AML-193 (cell line): Measurements from ENCODE around the gene SERPINA6.
"Not testable (repeated sequence)": the region's sequence is repeated elsewhere in the genome, so short reads cannot be mapped to it uniquely, and the experiment has no call there.

Experiments used
- DNase-seq, 2 experiments: peaks; one replicate each; lab custom pipeline; 2025; lab: John Stamatoyannopoulos, UW

The SERPINA6 gene, protein sequence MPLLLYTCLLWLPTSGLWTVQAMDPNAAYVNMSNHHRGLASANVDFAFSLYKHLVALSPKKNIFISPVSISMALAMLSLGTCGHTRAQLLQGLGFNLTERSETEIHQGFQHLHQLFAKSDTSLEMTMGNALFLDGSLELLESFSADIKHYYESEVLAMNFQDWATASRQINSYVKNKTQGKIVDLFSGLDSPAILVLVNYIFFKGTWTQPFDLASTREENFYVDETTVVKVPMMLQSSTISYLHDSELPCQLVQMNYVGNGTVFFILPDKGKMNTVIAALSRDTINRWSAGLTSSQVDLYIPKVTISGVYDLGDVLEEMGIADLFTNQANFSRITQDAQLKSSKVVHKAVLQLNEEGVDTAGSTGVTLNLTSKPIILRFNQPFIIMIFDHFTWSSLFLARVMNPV

DNA sequence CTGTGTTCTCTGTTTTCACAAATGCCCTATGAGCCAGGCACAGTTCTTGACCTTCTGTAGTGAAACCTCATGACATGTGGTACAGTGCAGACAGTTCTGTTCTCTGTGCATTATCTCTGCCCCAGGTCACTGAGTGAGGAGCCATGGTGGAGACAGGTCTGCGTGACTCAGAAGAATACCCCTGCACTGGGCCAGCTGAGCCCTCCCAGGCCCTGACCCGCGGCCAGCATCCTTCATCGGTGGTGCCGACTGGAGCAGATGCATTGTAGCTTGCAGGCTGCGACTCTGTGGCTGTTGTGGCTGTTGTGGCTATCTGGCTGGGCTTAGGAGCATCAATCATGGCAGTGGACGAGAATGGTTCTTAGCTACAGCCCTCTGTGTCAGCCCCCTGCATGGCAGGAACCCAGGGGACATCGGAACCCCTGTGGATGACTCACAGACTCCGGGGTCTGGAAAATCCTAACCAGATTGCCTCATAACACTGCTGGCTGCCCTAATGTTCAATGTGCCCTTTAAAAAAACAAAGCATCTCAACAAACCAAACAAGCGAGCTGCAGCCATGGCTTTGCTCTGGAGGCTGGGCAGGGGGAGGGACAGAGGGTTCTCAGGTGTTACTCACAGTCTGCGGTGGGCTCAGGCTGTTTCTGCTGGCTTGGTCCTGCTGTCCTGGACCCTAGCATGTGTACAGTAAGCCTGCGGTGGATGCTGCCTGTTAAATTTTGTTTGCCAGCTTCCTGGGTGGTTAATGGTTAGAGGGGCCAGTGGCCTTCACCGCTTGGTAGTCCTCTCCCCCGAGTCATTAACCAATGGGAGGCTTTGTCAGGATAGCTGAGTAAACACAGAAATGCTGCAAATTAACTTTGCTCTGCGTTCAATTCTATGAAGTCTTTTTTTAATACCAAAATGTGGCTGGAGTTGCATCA is at the start of gene SERPINA6:
TSS of gene SERPINA6 (minus strand) at position 689 of the 923 bp plus-strand sequence. CDS start 8,688 bp downstream, outside the sequence.
- no peak for DNase-seq

DNA sequence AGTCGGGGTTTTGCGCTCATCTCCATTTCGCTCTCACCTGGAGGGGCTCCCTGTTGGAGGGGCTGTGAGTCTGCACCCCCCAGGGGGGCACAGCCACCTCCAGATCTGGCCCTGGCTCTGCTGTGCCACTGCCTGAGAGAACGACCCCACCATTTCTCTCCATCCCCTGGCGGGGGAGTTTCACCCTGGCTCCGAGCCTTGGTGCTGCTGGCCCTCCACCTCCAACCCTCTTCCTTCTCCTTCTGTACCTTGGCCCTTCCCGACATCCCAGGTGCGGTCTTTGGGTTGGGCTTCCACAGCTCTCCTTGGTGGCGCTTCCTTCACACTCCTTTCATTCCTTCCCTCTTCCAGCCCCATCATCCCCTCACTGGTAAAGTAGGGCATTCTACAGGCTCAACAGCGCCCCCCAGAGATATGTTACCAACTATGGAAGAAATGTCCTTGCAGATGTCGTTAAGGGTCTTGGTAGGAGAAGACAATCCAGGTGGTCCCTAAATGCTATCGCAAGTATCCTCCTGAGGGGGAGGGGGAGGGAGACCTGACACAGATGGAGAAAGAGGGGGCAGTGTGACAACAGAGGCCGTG is 49.0 kb upstream of the SERPINA6 start:
- DNase-seq, result no peak

DNA sequence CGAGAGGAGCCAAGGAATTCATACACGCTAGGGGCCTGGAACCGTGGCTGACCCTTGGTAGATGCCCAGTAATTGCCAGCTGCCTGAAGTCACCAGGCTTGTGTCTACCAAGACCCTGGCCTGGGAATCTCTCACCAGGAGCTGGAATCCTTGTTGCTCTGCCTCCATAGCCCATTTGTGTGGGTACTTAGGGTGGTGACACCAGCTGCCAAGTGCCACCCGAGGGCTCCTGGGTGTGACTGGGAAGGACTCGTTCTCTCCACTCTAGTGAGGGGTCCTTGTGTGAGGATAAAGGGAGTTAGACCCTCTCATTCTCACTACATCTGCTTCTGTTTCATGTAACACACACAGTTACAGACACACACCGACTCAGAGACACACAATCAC is 47.4 kb upstream of the SERPINA6 start:
- no peak for DNase-seq

DNA sequence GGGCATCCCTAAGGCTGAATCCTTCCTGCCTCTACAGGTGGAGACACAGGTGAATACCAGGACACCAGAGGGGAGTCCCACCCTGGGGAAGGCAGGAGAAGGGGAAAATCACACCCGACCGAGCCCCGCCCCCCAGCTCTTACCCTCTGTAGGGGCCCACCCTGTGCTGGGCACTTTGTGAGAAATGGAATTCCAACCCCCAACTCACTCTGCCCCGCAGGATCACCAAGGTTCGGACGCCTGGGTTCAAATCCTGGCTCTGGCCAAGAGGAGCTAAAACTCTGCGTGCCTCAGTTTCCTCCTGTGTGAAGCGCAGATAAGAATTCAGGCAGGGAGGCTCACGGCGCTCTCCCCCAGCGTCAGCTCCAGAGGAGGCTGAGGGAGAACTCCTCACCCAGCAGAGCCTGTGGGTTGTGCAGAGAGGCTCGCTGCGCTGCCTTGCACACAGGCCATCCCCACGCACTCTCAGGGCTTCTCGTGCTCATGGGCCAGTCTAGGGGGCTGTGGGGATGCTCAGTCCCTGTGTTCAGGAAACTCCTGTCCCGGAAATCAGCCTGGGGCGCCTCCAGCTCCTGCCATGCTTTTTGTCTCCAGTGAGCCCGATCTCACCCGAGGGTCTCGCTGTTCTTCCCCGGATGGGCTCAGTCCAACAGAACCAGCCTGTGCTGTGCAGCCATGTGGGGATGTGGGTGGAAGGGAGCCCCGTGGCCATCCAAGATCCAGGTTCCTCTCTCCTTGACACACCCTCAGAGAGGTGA is 46.8 kb upstream of the SERPINA6 start:
- not testable (repeated sequence) for DNase-seq

DNA sequence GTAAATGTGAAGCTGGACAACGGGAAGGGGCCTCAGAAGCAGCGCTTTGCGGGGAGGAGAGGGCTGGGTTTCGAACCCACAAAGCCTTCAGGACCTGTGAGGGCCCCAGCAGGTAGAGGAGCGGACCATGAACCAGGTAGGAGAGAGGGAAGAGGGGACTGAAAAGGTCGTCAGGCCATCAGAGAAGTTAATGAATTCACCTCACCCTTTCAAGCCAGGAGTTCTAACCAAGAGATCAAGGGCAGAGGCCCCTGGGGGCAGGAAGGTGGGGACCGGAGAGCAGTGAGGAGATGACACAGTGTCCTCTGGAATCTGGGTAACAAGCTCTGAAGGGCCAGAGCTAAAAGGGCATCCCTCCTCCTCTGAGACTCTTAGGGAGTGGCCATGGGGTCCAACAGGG is 45.8 kb upstream of the SERPINA6 start:
- no peak for DNase-seq

DNA sequence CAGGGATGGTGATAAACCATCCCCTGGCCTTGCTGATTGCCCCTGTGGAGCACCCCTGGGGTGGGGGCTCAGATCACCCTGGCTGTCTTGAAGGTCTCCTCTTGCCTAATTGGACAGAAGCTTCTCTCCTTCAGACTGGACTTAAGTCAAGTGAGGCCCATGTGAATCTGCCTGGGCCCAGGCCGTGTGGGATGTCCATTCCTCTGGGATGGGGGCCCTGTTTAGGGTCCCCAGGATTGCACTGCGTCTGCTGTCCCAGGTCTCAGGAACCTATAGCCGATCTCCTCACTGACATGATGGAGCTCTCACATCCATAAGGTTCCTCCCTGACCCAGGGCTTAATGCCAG is 45.1 kb upstream of the SERPINA6 start:
- DNase-seq, result no peak

DNA sequence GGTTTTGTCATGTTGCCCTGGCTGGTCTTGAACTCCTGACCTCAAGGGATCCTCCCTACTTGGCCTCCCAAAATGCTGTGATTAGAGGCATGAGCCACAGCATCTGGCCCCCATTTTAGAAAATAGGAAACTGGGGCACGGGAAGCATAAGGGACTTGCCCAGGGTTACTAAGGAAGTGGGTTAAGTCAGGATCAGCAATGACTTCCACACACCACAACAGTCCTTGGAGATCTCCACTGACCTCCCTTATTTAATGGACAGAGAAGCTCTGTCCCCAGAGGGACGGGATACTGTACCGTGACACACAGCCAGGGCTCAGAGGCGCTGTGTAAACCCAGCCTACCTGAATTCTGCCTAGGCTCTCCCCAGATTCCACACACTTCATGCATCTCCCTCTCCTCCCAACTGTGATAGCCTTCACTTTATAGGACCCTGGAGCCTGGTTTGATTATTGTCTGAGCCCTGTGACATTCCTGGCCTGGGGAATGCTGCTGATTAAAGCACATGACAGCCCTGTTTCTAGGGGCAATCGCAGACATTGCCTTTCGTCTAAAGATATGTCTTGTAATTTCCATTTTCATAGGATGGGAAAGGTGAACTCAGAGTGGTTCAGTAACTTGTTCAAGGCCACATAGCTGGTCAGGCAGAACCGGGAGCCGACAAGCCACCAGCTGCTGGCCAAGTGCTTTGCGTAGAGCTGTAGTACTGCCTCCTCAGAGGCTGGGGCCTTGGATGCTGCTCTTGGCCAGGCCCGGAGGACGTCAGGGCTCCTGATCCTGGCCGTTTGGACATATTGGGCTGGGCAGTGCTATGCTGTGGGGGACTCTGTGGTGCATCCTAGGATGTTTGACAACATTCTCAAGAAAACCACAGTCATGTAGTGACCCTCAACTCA is 44.5 kb upstream of the SERPINA6 start:
- no peak for DNase-seq

DNA sequence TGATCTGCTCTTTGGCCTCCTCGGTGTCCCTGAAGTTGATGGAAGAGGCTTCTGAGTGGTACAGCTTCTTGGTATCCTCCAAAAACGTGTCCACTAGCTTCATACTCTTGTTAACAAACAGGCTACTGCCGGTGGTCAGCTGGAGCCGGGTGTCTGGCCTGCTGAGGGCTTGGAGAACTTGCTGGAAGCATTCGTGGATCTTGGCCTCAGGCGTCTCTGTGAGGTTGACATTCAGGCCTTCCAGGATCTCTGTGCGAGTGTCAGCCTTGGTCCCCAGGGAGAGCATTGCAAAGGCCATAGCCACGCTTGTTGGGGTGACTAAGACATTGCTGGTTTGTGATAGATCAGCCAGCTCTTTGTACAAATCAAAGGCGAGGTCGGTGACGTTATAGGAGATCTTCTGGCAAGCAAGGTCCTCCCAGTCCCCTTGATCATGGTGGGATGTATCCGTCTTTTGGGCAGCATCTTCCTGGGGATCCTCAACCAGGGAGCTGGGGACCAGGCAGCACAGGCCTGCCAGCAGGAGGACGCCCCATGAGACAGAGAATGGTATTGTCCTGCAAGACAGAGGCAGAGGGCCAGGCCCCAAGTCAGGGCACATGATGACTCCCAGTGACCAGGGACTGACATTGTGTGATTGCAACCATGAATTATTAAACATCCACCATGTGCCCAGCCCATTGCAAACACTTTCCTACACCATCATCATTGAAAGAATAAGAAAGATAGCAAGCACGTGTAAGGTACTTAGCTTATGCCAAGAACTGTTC is 43.2 kb upstream of the SERPINA6 start, which contains the start of gene SERPINA2:
TSS of gene SERPINA2 (minus strand) at position 553 of the 770 bp plus-strand sequence.
- DNase-seq, result no peak

DNA sequence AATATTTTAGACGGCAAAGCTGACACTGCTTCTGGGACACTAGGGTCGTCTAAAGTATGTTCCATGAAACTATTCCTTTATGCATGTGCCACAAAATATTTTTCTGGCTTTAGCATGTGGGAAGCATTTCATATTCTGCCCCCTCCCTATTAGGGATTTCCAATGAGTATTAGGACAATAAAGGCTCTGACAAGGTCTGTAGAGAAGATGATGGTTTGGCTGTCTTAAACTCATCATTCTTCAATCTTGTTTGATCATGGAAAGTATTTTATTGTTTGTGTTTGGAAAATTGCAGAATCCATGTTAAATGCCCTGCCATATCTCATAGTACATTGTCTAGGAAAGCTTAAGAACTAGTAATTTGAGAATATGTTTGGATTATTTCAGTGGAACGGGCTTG is 42.5 kb upstream of the SERPINA6 start:
- no peak for DNase-seq

DNA sequence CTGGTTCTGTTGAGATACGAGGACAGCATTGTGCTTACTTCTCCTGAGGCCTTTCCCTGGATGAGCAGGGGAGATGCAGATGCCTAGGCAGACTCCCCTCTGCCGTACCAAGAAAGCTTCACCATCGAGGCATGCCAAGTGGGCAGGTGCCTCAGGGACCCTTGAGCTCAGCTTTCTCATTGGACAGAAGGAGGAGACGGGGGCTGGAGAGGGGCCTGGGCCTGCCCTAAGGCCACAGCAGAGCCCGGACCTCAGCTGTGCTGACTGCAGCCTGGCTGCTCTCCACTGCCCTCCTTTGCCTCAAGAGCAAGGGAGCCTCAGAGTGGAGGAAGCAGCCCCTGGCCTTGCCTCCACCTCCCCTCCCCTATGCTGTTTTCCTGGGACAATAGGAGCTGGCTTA is 41.8 kb upstream of the SERPINA6 start:
- no peak for DNase-seq

DNA sequence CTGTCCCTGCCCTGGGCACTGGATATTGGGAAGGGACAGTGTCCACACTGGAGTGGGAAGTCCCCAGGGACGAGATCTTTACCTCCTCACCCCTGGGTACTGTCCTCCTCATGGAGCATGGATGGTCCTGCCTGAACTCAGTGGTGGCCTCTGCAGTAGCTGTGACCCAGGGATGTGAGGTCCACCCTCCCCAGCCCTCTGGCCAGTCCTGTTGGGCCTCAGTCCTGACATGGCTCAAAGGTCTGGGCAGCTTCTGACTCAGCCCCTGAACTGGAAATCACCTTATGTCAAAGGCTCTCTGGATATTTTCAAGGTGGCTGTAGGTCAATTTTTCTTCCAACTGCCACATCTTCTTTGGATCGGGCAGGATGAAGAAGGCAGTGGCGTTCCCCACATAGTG is 40.9 kb upstream of the SERPINA6 start:
- DNase-seq, result no peak

DNA sequence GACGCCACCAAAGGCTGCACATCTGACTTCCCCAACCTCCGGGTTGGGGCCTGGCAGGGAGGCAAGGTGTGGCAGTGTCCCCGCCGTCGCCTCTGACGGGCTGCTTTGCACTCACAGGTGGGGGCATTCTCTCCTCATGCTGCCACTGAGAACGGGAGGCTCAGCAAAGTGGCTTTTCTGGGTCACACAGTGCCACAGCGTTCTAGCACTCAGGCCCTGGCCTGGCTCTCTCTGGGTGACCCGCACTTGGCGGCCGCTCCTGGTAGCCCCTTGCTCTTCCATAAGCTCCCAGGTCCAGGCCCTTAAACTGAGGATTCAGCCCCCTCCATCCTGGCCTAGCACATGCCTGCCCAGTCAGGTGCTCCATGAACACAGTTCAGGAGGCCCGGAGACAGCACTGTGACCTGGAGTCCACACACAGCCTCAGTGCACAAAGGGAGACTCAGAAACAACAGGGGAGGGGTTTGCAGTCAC is 40.1 kb upstream of the SERPINA6 start:
- DNase-seq, result no peak

DNA sequence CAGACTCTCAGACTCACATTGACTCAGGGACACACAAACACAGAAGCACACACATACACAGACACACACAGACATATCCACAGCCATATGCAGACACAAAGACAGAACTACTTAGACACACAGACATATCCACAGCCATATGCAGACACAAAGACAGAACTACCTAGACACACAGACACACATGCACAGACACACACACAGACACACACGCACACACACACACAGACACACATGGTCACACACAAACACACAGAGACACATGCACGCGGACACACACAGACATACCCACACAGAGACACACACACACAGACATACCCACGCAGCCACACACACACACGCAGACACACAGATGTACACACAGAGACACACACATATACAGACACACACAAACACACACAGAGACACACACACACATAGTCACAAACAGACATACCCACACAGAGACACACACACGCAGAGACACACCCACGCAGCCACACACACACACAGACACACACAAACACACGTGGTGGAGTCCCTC is 39.5 kb upstream of the SERPINA6 start:
- no peak for DNase-seq

DNA sequence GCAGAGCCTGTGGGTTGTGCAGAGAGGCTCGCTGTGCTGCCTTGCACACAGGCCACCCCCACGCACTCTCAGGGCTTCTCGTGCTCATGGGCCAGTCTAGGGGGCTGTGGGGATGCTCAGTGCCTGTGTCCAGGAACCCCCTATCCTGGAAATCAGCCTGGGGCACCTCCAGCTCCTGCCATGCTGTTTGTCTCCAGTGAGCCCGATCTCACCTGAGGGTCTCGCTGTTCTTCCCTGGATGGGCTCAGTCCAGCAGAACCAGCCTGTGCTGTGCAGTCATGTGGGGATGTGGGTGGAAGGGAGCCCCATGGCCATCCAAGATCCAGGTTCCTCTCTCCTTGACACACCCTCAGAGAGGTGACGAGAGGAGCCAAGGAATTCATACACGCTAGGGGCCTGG is 38.5 kb upstream of the SERPINA6 start:
- DNase-seq, result no peak

DNA sequence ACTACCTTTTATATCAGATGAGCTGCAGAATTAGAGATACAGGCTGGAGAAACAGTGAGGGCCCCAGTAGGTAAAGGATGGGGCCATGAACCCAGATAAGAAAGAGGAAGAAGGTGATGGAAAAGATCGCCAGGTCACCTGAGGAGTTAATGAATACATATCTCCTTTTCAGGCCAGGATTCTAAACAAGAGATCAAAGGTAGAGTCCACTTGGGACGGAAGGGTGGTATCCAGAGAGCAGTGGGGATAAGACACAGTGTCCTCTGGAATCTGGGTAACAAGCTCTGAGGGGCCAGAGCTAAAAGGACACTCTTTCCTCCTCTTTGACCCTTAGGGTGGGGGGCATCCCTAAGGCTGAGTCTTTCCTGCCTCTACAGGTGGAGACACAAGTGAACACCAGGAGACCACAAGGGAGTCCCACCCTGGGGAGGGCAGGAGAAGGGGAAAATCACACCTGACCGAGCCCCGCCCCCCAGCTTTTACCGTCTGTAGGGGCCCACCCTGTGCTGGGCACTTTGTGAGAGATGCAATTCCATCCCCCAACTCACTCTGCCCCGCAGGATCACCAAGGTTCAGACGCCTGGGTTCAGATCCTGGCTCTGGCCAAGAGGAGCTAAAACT is 37.9 kb upstream of the SERPINA6 start:
- no peak for DNase-seq

DNA sequence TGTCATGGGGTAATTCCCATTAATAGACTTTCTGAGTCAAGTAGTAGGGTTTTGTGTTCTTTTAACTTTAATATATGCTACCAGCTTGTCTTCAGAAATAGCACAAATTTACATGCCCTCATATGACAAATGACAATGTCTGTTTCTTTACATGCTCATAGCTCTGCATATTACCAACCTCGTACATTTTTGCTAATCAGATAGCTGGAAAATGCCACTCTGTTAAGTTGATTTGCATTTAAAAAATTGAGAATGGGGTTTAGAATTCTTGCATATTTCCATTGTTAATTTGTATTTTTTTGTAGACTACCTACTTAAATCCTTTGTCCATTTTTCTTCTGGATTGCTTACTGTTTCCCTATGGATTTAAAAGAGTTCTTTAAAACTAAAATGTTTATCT is 34.0 kb upstream of the SERPINA6 start:
- no peak for DNase-seq

DNA sequence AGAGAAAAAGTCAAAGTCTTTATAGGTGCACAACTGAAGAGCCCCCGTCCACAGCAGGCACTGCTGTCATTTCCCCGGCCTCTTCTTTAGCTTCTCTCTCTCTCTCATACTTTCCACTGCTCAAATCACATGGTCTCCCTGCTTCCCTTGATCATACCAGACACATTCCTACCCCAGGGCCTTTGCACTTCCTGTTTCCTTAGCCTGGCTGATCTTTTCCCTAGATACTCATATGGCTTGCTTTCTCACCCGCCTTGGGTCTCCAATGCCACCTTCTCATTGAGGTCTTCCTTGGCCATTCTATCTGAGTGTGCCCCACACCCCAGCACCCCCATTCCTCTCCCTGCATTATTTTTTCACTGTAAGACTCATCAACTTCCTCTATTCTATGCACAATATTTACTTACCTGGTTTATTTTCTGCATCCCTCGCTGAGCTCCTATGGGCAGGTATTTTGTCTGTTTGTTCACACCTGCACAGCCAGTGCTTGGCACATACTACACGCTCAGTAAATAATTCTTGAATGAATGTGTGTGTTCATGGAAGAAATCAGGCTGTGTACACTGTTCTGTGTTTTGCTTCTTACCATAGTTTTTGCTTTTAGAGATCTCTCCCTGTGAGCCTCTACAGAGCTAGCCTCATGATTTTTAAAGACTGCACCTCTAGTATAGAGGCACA is 33.4 kb upstream of the SERPINA6 start:
- no peak for DNase-seq

DNA sequence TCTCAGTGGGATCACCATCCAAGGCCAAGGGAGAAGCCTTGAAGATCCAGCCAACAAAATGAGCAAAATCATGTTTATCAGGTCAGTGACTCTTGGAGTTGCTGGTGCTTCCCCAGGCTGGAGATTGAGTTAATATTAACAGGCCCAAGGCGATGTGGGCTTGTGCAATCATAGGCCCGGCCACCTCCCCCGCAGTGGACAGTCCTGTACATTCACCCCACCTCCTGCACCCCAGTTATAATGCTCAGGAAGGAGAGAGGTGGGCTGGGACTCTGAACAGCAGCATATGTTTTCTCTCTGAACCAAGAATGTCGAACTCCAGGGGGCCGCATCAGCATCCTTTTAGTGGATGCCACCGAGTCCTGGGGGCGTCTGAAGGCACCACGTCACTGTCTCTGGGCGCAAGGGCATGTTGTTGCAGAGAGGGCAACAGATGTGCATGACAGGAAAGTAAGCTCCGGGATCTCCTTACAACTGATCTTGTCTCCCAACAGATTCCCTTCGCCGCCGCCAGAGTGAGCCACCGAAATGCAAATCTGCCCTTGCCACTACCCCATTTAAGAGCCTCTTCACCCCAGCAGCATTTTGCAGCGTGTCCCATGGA is 32.2 kb upstream of the SERPINA6 start:
- DNase-seq, result peak; percentile 28 to 29
